HG02870 (cell line): ENCODE data around the gene MFSD6L.
"Not testable (repeated sequence)": the region's sequence is repeated elsewhere in the genome, so short reads cannot be mapped to it uniquely, and the experiment has no call there.

Experiments used
- ATAC-seq: cut with Tn5 transposase; IDR thresholded peaks from one replicate; pipeline ENCODE4 v1.9.1; 2021; ENCODE audit warnings: mild to moderate bottlenecking, moderate library complexity; ENCODE audit not compliant: unreplicated experiment

MFSD6L gene

GRCh38 chr17:8826808-8827435 lies 27.8 kb upstream of the MFSD6L start:
- no peak for ATAC-seq

GRCh38 chr17:8825802-8826201 lies 26.6 kb upstream of the MFSD6L start:
- no peak for ATAC-seq

GRCh38 chr17:8823279-8823678 lies 24.1 kb upstream of the MFSD6L start:
- ATAC-seq, result no peak

- no peak for ATAC-seq
These were observed 23.4 kb upstream of the MFSD6L start for GRCh38 chr17:8822401-8823035.

- ATAC-seq, result no peak
These were observed 22.4 kb upstream of the MFSD6L start for GRCh38 chr17:8821446-8822105.

GRCh38 chr17:8820311-8821010 lies 21.3 kb upstream of the MFSD6L start:
- ATAC-seq, result no peak

GRCh38 chr17:8818654-8819330 lies 19.6 kb upstream of the MFSD6L start:
- no peak for ATAC-seq

- ATAC-seq, result no peak
These were observed 18.9 kb upstream of the MFSD6L start for GRCh38 chr17:8818047-8818446.

GRCh38 chr17:8806926-8807550 lies 7.9 kb upstream of the MFSD6L start:
- ATAC-seq, result peak; percentile 89

- no peak for ATAC-seq
These were observed 7.2 kb upstream of the MFSD6L start for GRCh38 chr17:8806253-8806925.

- not testable (repeated sequence) for ATAC-seq
These were observed 6.2 kb upstream of the MFSD6L start for GRCh38 chr17:8805396-8805795.

- ATAC-seq, result no peak
These were observed 4.6 kb upstream of the MFSD6L start for GRCh38 chr17:8803531-8804420.

GRCh38 chr17:8801135-8801840 lies 2.1 kb upstream of the MFSD6L start:
- ATAC-seq, result no peak

- no peak for ATAC-seq
These were observed 1.5 kb upstream of the MFSD6L start for GRCh38 chr17:8800656-8801055.

- no peak for ATAC-seq
These were observed 526 bp upstream of the MFSD6L start for GRCh38 chr17:8799570-8800212.

GRCh38 chr17:8798176-8798845 lies 854 bp downstream of the MFSD6L start:
- no peak for ATAC-seq

GRCh38 chr17:8797621-8798175 lies 1.5 kb downstream of the MFSD6L start:
- ATAC-seq, result no peak
